A549 treated with AZD2906 at 1 μM for 4 hours (cell line): Measurements from ENCODE around the gene NOX1. TPM values are rescaled to one million over a fixed set of nuclear protein-coding genes. Genes with fewer than 3 reads are reported as not detected.

Source experiments
- total RNA-seq: library from RNA; stranded (reverse); fragments of 200-300 nt; extraction: Qiagen RNA extraction; gene quantifications from 5 replicates; pipeline ENCODE4 v1.2.3, GENCODE V29; 2022

Gene NOX1
- 0.06 to 0.18 TPM (median 0.10 TPM) in 3 of 5 replicates, not detected in the others for total RNA-seq

DNA sequence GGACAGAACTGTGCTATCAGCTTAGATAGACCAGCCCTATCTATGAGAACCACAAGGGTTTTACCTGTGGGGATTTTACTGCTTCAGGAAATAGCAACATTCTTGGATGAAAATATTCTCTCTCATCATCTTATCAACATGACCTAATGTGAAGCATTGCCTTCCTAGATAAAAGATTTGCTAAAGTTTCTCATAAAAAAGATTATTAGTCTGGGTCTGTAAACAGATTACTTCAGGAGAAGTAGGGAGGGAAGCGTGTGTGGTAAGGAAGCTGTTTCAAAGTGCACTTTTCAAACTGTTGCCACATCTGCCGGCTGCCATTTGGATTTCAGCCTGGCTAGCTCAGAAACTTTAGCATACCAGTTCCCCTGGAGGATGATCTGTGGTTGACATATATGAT lies at the start of gene NOX1:
Gene NOX1, minus strand, starts transcription at position 35 of the 400 bp plus-strand sequence. CDS start 220 bp downstream, outside the sequence.

DNA sequence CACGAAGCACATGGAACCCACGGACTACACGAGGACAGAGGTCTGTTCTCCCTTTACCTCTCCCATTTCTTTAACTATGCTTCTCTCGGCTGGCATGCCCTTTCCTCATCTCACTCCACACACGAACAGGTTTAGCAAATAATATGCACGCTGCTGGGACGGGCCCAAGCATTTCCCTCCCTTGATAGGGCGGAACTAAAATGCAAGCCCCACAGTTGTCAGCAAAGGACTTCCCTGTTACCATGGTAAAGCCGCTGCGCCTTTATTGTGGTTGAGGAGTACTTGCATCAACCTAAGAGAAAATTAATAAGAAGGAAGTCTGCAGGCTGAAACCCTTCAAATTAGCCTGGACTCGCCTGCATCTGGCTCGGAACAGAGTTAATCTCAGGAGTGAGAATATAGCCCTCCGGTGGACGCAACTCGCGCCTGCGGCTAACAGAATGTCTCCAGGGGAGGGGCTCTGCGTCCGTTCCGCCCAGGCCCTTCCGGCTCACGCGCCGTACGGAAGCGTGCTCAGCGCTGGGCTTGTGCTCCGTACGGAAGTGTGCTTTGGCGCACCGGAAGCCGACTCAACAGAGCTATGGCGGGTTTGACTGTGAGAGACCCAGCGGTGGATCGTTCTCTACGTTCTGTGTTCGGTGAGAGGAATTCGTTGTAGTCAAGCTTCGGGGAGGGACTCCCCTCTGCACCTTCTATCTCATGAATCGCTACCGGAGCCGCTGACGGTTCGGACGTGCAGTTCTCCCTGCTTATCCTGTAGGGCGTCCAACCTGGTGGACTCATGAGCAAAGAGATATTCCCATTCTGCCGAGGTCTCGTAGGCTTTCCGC lies 54.1 kb downstream of the NOX1 start, which contains the start of gene CSTF2:
Gene CSTF2, plus strand, starts transcription at position 555 of the 830 bp plus-strand sequence. Its CDS starts 26 bp downstream, at position 581.

Other genes starting within 250 kb of the NOX1 start
- 35.0 to 45.4 TPM (median 36.2 TPM) in 5 replicates for gene TSPAN6, start 237.6 kb downstream of the NOX1 start, total RNA-seq
- 1.8 to 3.7 TPM (median 2.5 TPM) in 5 replicates for gene SRPX2, start 230.2 kb downstream of the NOX1 start, total RNA-seq
- gene SYTL4, start 142.2 kb downstream of the NOX1 start, total RNA-seq = 1.8 to 3.3 TPM (median 2.5 TPM) in 5 replicates
- 29.3 to 35.7 TPM (median 30.9 TPM) in 5 replicates for gene CSTF2, start 54.0 kb downstream of the NOX1 start, total RNA-seq
- 0.73 to 0.94 TPM (median 0.91 TPM) in 5 replicates for gene XKRX, start 54.6 kb upstream of the NOX1 start, total RNA-seq
- gene ARL13A, start 95.3 kb upstream of the NOX1 start, total RNA-seq = 0.09 to 0.19 TPM (median 0.17 TPM) in 5 replicates
- 13.5 to 17.1 TPM (median 14.4 TPM) in 5 replicates for gene TRMT2B, start 177.8 kb upstream of the NOX1 start, total RNA-seq
- gene TMEM35A, start 204.5 kb upstream of the NOX1 start, total RNA-seq = not detected in 5 replicates
- gene CENPI, start 223.8 kb upstream of the NOX1 start, total RNA-seq = 11.0 to 14.9 TPM (median 13.1 TPM) in 5 replicates